ENCODE measurements around the gene GPC5.

DNA sequence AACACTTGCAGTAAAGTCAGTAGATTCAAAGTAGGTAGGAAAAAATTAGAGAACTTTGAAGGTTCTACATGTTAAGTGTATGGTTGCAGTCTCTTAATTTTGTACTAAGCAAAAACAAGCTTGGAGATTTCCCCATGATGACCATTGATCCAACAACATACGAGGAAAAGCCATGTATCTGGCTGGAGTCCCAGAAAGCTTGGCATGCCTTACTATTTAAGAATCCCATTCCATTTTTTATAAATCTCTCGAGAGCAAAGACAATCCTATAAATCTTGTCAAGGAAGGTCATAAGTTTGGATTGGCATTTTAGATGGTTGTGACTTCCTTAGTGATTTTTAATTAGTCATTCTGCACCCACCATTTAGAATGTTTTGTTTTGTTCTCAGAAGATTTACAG, 495.9 kb downstream of the GPC5 start:
- TF ChIP-seq, protein P1, sequence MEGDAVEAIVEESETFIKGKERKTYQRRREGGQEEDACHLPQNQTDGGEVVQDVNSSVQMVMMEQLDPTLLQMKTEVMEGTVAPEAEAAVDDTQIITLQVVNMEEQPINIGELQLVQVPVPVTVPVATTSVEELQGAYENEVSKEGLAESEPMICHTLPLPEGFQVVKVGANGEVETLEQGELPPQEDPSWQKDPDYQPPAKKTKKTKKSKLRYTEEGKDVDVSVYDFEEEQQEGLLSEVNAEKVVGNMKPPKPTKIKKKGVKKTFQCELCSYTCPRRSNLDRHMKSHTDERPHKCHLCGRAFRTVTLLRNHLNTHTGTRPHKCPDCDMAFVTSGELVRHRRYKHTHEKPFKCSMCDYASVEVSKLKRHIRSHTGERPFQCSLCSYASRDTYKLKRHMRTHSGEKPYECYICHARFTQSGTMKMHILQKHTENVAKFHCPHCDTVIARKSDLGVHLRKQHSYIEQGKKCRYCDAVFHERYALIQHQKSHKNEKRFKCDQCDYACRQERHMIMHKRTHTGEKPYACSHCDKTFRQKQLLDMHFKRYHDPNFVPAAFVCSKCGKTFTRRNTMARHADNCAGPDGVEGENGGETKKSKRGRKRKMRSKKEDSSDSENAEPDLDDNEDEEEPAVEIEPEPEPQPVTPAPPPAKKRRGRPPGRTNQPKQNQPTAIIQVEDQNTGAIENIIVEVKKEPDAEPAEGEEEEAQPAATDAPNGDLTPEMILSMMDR (IDR thresholded peaks at IDR 0.05; ENCODE audit: low read depth, low read length), result no peak
- TF ChIP-seq EZH2phosphoT487 (IDR thresholded peaks at IDR 0.05; ENCODE audit: low read depth), result no peak

Measured in OCI-LY3 (cell line).